ENCODE data around the gene ARL10.

Gene ARL10

DNA sequence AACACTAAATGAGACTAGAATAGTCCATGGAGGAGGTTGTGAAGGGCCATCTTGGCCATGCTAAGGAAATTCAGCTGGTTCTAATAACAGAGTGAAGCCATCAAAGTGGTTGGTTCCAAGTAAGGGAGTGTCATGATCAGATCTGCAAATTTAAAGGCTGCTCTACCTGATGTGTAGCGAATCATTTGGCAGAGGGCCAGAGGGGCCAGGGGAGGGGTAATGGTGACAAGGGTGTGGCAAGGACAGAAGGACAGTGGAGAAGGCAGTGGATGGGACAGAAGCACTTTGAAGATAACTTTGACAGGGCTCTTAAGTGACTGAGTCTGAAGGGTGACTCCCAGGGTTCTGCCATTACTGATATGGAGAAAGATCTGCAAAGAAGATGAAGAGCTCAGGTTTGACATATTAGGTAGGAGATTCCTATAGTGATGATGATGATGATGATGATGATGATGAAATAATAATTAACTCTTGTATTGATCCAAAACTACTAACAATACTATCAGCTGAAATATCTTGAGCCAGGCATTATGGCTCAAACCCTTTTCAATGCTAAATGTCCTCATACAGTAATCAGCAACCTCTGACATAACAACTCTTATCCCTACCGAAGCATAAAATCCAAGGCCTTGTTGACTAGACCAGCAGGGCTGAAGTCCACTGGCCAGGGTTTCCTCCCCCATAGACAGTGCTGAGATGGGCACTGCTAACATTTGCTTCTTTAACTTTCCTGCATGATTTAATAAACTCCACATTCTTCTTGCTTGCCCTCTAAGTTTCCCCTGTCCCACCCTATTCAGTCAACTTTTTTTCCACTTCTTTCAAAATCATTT, 23.7 kb upstream of the ARL10 start (continued):
- TF ChIP-seq, protein P1, sequence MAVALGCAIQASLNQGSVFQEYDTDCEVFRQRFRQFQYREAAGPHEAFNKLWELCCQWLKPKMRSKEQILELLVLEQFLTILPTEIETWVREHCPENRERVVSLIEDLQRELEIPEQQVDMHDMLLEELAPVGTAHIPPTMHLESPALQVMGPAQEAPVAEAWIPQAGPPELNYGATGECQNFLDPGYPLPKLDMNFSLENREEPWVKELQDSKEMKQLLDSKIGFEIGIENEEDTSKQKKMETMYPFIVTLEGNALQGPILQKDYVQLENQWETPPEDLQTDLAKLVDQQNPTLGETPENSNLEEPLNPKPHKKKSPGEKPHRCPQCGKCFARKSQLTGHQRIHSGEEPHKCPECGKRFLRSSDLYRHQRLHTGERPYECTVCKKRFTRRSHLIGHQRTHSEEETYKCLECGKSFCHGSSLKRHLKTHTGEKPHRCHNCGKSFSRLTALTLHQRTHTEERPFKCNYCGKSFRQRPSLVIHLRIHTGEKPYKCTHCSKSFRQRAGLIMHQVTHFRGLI (tag by site-specific recombination; IDR thresholded peaks at IDR 0.05): no peak
- TF ChIP-seq ZNF366 (tag by site-specific recombination; conservative IDR thresholded peaks at IDR 0.05) (no peak), ZNF146 (tag by site-specific recombination; IDR thresholded peaks at IDR 0.05) (peak; percentile 61; the same call in 1 of the 2 replicates), ZNF521 (tag by site-specific recombination; IDR thresholded peaks at IDR 0.05) (no peak), ZNF19 (tag by site-specific recombination; IDR thresholded peaks at IDR 0.05; ENCODE audit: low read depth) (no peak)
- TF ChIP-seq, protein P2, sequence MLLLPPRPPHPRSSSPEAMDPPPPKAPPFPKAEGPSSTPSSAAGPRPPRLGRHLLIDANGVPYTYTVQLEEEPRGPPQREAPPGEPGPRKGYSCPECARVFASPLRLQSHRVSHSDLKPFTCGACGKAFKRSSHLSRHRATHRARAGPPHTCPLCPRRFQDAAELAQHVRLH (tag by site-specific recombination; IDR thresholded peaks at IDR 0.05): no peak
- TF ChIP-seq, protein P3, sequence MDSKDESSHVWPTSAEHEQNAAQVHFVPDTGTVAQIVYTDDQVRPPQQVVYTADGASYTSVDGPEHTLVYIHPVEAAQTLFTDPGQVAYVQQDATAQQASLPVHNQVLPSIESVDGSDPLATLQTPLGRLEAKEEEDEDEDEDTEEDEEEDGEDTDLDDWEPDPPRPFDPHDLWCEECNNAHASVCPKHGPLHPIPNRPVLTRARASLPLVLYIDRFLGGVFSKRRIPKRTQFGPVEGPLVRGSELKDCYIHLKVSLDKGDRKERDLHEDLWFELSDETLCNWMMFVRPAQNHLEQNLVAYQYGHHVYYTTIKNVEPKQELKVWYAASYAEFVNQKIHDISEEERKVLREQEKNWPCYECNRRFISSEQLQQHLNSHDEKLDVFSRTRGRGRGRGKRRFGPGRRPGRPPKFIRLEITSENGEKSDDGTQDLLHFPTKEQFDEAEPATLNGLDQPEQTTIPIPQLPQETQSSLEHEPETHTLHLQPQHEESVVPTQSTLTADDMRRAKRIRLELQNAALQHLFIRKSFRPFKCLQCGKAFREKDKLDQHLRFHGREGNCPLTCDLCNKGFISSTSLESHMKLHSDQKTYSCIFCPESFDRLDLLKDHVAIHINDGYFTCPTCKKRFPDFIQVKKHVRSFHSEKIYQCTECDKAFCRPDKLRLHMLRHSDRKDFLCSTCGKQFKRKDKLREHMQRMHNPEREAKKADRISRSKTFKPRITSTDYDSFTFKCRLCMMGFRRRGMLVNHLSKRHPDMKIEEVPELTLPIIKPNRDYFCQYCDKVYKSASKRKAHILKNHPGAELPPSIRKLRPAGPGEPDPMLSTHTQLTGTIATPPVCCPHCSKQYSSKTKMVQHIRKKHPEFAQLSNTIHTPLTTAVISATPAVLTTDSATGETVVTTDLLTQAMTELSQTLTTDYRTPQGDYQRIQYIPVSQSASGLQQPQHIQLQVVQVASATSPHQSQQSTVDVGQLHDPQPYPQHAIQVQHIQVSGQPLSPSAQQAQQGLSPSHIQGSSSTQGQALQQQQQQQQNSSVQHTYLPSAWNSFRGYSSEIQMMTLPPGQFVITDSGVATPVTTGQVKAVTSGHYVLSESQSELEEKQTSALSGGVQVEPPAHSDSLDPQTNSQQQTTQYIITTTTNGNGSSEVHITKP (tag by site-specific recombination; IDR thresholded peaks at IDR 0.05): peak; percentile 54
- TF ChIP-seq, protein P4, sequence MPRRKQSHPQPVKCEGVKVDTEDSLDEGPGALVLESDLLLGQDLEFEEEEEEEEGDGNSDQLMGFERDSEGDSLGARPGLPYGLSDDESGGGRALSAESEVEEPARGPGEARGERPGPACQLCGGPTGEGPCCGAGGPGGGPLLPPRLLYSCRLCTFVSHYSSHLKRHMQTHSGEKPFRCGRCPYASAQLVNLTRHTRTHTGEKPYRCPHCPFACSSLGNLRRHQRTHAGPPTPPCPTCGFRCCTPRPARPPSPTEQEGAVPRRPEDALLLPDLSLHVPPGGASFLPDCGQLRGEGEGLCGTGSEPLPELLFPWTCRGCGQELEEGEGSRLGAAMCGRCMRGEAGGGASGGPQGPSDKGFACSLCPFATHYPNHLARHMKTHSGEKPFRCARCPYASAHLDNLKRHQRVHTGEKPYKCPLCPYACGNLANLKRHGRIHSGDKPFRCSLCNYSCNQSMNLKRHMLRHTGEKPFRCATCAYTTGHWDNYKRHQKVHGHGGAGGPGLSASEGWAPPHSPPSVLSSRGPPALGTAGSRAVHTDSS (tag by site-specific recombination; IDR thresholded peaks at IDR 0.05): peak; percentile 87
- TF ChIP-seq, protein P5, sequence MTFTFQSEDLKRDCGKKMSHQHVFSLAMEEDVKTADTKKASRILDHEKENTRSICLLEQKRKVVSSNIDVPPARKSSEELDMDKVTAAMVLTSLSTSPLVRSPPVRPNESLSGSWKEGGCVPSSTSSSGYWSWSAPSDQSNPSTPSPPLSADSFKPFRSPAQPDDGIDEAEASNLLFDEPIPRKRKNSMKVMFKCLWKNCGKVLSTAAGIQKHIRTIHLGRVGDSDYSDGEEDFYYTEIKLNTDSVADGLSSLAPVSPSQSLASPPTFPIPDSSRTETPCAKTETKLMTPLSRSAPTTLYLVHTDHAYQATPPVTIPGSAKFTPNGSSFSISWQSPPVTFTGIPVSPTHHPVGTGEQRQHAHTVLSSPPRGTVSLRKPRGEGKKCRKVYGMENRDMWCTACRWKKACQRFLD (tag by site-specific recombination; IDR thresholded peaks at IDR 0.05): no peak

DNA sequence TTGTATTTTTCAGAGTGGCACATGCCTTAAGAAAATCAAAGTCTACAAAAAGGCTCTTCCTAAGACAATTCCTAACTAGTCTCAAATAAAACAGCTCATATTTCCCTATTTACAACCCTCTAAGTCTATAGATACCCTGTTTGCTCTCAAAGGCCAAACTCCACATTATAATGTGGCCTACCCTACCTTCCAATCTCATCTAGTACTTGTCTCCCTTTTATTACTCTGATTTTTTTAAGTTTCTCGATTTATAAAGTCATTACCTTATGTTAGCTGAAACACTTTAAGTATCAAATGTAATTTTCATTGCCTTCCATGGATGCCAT, 23.2 kb upstream of the ARL10 start:
- Histone ChIP-seq H3K4me3 (ENCODE audit: low read depth, low read length) (no peak overlapping the region), H3K9me3 (ENCODE audit: control insufficient read depth, insufficient read depth, low read depth, low read length) (no peaks in the 10 kb centered on the region), H3K27ac (ENCODE audit: extremely low read depth, low read depth, low read length) (no peak overlapping the region), H3K4me1 (ENCODE audit: control insufficient read depth, insufficient read depth, low read length) (no peaks in the 10 kb centered on the region), H3K36me3 (ENCODE audit: control insufficient read depth in 2 of 2, insufficient read depth in 1 of 2, low read length in 2 of 2) (peaks cover 38 to 75% of the 10 kb centered on the region in 2 experiments)
- POLR2A ChIA-PET: no interaction called here
- CTCF ChIA-PET: interaction anchor here (0.6 to 0.7 kb wide), 2 partner anchors 45 to 106 kb away, joined by 3 read pairs; no protein-coding TSS in a partner anchor
- TF ChIP-seq EGR2 (tag by site-specific recombination; IDR thresholded peaks at IDR 0.05; ENCODE audit: low read depth) (no peak), ZEB2 (tag by site-specific recombination; IDR thresholded peaks at IDR 0.05) (no peak), ZNF830 (tag by site-specific recombination; IDR thresholded peaks at IDR 0.05; ENCODE audit: low read depth) (no peak)
- TF ChIP-seq, protein P6, sequence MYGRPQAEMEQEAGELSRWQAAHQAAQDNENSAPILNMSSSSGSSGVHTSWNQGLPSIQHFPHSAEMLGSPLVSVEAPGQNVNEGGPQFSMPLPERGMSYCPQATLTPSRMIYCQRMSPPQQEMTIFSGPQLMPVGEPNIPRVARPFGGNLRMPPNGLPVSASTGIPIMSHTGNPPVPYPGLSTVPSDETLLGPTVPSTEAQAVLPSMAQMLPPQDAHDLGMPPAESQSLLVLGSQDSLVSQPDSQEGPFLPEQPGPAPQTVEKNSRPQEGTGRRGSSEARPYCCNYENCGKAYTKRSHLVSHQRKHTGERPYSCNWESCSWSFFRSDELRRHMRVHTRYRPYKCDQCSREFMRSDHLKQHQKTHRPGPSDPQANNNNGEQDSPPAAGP (tag by site-specific recombination; IDR thresholded peaks at IDR 0.05): no peak

All from HEK293 (cell line).